ENCODE results near the gene CDHR5.
"Not testable (repeated sequence)": the region's sequence is repeated elsewhere in the genome, so short reads cannot be mapped to it uniquely, and the experiment has no call there.

Gene CDHR5

GRCh38 chr11:624705-625635 is at the start of gene CDHR5:
TSS of gene CDHR5 (minus strand) at chr11:624955. CDS start at chr11:624902, 53 bp downstream.
- DNase-seq (ENCODE audit: low read depth) = no peak

- DNase-seq (ENCODE audit: low read depth) = no peak
Measured at GRCh38 chr11:674406-674805, 49.7 kb upstream of the CDHR5 start.

- DNase-seq (ENCODE audit: low read depth) = no peak
Measured at GRCh38 chr11:673866-674265, 49.1 kb upstream of the CDHR5 start.

GRCh38 chr11:665704-666281 is 41.0 kb upstream of the CDHR5 start:
- no peak for DNase-seq (ENCODE audit: low read depth)

- no peak for DNase-seq (ENCODE audit: low read depth)
Measured at GRCh38 chr11:665062-665703, 40.4 kb upstream of the CDHR5 start.

GRCh38 chr11:662689-663274 is 38.0 kb upstream of the CDHR5 start:
- DNase-seq (ENCODE audit: low read depth) = peak; percentile 11

GRCh38 chr11:660681-661444 is 36.1 kb upstream of the CDHR5 start:
- no peak for DNase-seq (ENCODE audit: low read depth)

GRCh38 chr11:660281-660680 is 35.5 kb upstream of the CDHR5 start:
- no peak for DNase-seq (ENCODE audit: low read depth)

- DNase-seq (ENCODE audit: low read depth) = no peak
Measured at GRCh38 chr11:659532-660085, 34.9 kb upstream of the CDHR5 start.

- no peak for DNase-seq (ENCODE audit: low read depth)
Measured at GRCh38 chr11:657691-658126, 33.0 kb upstream of the CDHR5 start.

GRCh38 chr11:656866-657265 is 32.1 kb upstream of the CDHR5 start:
- DNase-seq (ENCODE audit: low read depth) = no peak

- no peak for DNase-seq (ENCODE audit: low read depth)
Measured at GRCh38 chr11:656426-656825, 31.7 kb upstream of the CDHR5 start.

GRCh38 chr11:655036-655726 is 30.4 kb upstream of the CDHR5 start:
- DNase-seq (ENCODE audit: low read depth) = no peak

GRCh38 chr11:654444-654843 is 29.7 kb upstream of the CDHR5 start:
- DNase-seq (ENCODE audit: low read depth) = not testable (repeated sequence)

GRCh38 chr11:653837-654236 is 29.1 kb upstream of the CDHR5 start:
- DNase-seq (ENCODE audit: low read depth) = no peak

GRCh38 chr11:653136-653535 is 28.4 kb upstream of the CDHR5 start:
- DNase-seq (ENCODE audit: low read depth) = not testable (repeated sequence)

GRCh38 chr11:650482-650881 is 25.7 kb upstream of the CDHR5 start:
- DNase-seq (ENCODE audit: low read depth) = no peak

- DNase-seq (ENCODE audit: low read depth) = not testable (repeated sequence)
Measured at GRCh38 chr11:647672-648158, 23.0 kb upstream of the CDHR5 start.

GRCh38 chr11:646214-646613 is 21.5 kb upstream of the CDHR5 start:
- no peak for DNase-seq (ENCODE audit: low read depth)

GRCh38 chr11:645536-645935 is 20.8 kb upstream of the CDHR5 start:
- DNase-seq (ENCODE audit: low read depth) = no peak
